Thymus (tissue), 11 donors: ENCODE measurements around the gene MRPL22. TPM values are rescaled to one million over a fixed set of nuclear protein-coding genes. Genes with fewer than 3 reads are reported as not detected.

Experiments used
- DNase-seq, 9 donors: peaks; one replicate each; pipeline ENCODE4 v3.0.0-alpha.2; 2013; ENCODE audit warnings: low spot score in 9 of 9, low read depth in 6 of 9, missing footprints in 1 of 9
- H3K27ac ChIP-seq, 2 donors: one replicate each; pipeline ENCODE4 v1.5.1; 2013; ENCODE audit warnings: control low read depth in 1 of 2, low read depth in 1 of 2, low read length in 1 of 2, mild to moderate bottlenecking in 1 of 2, moderate library complexity in 1 of 2
- H3K27me3 ChIP-seq, 2 donors: one replicate each; pipeline ENCODE4 v1.5.1; 2013; ENCODE audit warnings: low read length in 1 of 2; ENCODE audit not compliant: control insufficient read depth in 2 of 2, insufficient read depth in 1 of 2
- H3K36me3 ChIP-seq, 2 donors: one replicate each; pipeline ENCODE4 v1.5.1; 2013; ENCODE audit warnings: low read length in 1 of 2, mild to moderate bottlenecking in 1 of 2, moderate library complexity in 1 of 2; ENCODE audit not compliant: control insufficient read depth in 2 of 2, insufficient read depth in 2 of 2
- H3K4me1 ChIP-seq, 2 donors: one replicate each; pipeline ENCODE4 v1.5.1; 2013; ENCODE audit warnings: low read length in 2 of 2; ENCODE audit not compliant: control insufficient read depth in 2 of 2, insufficient read depth in 2 of 2
- H3K4me3 ChIP-seq, 2 donors: one replicate each; pipeline ENCODE4 v1.5.1; 2013; ENCODE audit warnings: low read length in 2 of 2, control low read depth in 1 of 2, mild to moderate bottlenecking in 1 of 2
- H3K9me3 ChIP-seq, 2 donors: one replicate each; pipeline ENCODE4 v1.5.1; 2013; ENCODE audit warnings: low read length in 1 of 2, mild to moderate bottlenecking in 1 of 2; ENCODE audit not compliant: control insufficient read depth in 2 of 2, insufficient read depth in 1 of 2
- WGBS: extraction: QIAGEN DNeasy Blood & Tissue Kit; methylation state at CpG from one replicate; pipeline ENCODE4 v1.1.7; 2013; 5-methylcytosine and 5-hydroxymethylcytosine counted together
- polyA plus RNA-seq: library from polyadenylated mRNA; stranded (reverse); fragments of 200-250 nt; gene quantifications from one replicate; pipeline ENCODE4 v1.2.3, GENCODE V29; 2013
- total RNA-seq: library from RNA; stranded (reverse); fragments of 120-200 nt; gene quantifications from one replicate; pipeline ENCODE4 v1.2.4, GENCODE V29; 2013
- donor health status: healthy.

The MRPL22 gene
- total and polyA plus RNA-seq, 2 donors: 45.9 to 56.0 TPM

DNA sequence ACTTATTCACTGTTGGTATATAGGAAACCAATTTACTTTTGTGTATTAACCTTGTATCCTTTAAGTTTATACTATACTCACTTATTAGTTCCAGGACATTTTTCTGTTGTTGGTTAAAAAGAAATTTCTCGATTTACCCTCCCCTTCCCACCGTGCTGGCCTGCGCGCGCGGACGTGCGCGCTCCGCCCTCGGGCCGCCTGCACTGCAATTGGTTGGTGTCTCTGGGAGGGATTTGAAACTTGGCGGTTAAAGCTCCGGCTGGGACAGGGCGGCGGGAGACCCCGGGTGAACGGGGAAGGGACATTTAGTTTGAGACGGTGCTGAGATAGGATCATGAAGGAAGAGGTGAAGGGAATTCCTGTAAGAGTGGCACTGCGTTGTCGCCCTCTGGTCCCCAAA is 72.7 kb downstream of the MRPL22 start, which contains the start of gene KIF4B:
Gene KIF4B (plus strand): TSS at position 230 of the 400 bp plus-strand sequence. CDS start 105 bp downstream, at position 335.
- WGBS: 97% methylated on average over 21 of the region's 21 CpGs
- Histone ChIP-seq H3K4me1 (no peaks in the 10 kb centered on the region), H3K27ac (no peak within 1 kb of the TSS), H3K36me3 (no peaks in the 10 kb centered on the region), H3K9me3 (no peaks in the 10 kb centered on the region), H3K4me3 (no peak within 1 kb of the TSS), H3K27me3 (no peaks in the 10 kb centered on the region)
- no peak for DNase-seq

DNA sequence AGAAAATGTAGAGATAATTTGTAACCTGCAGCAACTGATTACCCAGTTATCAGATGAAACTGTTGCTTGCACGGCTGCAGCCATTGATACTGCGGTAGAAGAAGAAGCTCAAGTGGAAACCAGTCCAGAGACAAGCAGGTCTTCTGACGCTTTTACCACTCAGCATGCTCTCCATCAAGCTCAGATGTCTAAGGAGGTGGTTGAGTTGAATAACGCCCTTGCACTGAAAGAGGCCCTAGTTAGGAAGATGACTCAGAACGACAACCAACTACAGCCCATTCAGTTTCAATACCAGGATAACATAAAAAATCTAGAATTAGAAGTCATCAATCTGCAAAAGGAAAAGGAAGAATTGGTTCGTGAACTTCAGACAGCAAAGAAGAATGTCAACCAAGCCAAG is 74.4 kb downstream of the MRPL22 start:
- H3K4me3 ChIP-seq: no peak overlapping the region
- H3K27me3 ChIP-seq: no peaks in the 10 kb centered on the region
- no peak overlapping the region for H3K27ac ChIP-seq
- no peaks in the 10 kb centered on the region for H3K4me1 ChIP-seq
- 78% methylated on average over 6 of the region's 6 CpGs for WGBS
- no peaks in the 10 kb centered on the region for H3K9me3 ChIP-seq
- no peaks in the 10 kb centered on the region for H3K36me3 ChIP-seq
- no peak for DNase-seq

DNA sequence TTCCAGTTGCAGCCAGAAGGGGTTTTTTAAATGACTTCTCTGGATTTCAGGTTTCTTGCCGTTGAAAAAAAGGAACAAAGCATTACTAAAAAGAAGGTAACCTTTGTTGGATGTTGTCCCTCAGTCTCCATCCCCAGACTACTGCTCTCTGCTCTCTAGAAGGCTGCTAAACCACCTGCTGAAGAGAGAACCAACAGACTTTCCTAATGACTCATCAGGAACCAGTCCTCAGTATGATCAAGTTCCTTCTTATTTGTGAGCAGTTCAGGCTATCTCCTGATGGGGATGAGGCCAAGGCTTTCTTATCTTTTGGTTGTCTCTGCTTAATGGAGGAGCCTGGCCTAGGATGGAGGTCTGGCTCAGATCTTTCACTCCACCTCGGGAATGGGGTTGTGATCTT is 76.7 kb downstream of the MRPL22 start:
- H3K27me3 ChIP-seq: no peaks in the 10 kb centered on the region
- no peak overlapping the region for H3K4me3 ChIP-seq
- 87% methylated on average over 2 of the region's 2 CpGs for WGBS
- no peaks in the 10 kb centered on the region for H3K9me3 ChIP-seq
- no peak for DNase-seq
- no peak overlapping the region for H3K27ac ChIP-seq
- no peaks in the 10 kb centered on the region for H3K36me3 ChIP-seq
- no peaks in the 10 kb centered on the region for H3K4me1 ChIP-seq

Other genes starting within 250 kb of the MRPL22 start
- gene LARP1, start 185.7 kb upstream of the MRPL22 start, total RNA-seq: 25.7 TPM
- gene LARP1, start 185.7 kb upstream of the MRPL22 start, polyA plus RNA-seq: 28.5 TPM
- gene FAXDC2, start 90.5 kb upstream of the MRPL22 start, total RNA-seq: 2.9 TPM
- 17.6 TPM for gene FAXDC2, start 90.5 kb upstream of the MRPL22 start, polyA plus RNA-seq
- gene CNOT8, start 82.4 kb upstream of the MRPL22 start, total RNA-seq: 75.5 TPM
- gene CNOT8, start 82.4 kb upstream of the MRPL22 start, polyA plus RNA-seq: 98.2 TPM
- 12.8 TPM for gene GEMIN5, start 2.9 kb upstream of the MRPL22 start, total RNA-seq
- 5.3 TPM for gene GEMIN5, start 2.9 kb upstream of the MRPL22 start, polyA plus RNA-seq
- gene KIF4B, start 72.7 kb downstream of the MRPL22 start, total RNA-seq: 0.05 TPM
- 0.02 TPM for gene KIF4B, start 72.7 kb downstream of the MRPL22 start, polyA plus RNA-seq